ENCODE measurements around the gene FRMPD3.
A peak's percentile ranks its signal among the peaks of the same experiment; 100 is the strongest.
"Not testable (repeated sequence)": the region's sequence is repeated elsewhere in the genome, so short reads cannot be mapped to it uniquely, and the experiment has no call there.

Gene FRMPD3

DNA sequence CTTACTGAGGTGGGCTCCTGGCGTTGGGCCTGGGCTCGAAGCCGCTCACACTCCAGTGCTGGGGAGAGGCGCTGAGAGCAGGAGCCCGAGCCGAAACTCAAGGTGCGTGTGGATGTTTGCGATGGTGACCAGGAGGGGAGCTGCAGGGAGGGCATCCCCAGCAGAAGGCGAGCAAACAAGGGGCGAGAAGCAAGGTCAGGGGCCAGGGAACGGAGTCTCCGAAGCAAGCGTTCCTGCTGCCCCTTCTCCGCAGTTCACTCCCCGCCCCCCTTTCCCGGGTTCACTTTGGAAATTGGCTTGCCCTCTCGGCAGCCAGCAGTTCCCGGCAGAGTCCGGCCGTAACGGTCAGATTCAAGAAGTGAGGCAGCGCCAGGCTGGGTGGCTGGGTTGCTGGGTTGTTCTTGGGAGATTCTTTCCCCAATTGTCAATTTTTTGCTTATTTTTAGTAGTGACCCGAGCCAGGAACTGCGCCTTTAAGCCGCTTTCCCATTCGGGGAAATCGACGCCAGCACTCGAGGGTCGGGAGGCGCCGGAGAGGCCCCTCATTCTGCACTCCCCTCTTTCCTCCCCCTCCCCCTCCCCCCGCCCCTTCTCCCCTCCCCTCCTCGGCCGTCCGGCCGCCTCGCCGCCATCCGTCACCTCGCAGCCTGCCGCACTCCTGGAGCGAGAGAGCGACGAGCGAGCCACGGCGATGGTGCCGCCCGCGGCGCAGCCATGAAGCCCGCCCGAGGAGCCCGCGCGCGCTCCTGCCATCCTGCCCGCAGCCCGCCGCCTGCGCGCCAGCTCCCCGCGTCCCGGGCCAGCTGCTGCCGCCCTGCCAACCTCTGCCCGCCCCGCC, at the start of gene FRMPD3:
TSS of gene FRMPD3 (plus strand) at position 655 of the 838 bp plus-strand sequence. CDS start 76,937 bp downstream, outside the sequence.
- no peak for DNase-seq

DNA sequence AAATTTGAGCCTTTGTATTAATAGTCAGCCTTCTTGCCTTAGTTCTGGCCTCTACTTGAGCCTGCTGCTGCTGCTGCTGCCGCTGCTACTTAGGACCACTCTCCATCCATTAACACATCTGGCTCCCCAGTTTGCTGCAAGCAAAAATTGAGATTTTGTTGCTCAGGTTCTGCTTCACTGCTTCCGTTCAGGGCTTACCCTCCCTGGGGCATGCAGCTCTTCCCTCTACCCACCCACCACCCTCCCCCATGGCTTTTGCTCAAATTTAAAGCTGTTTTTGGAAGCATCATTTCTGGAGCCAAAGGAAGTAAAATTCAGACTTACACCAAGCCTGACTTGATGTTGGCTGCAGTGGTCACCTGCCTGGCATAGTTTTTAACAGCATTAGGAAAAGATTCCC, 28.9 kb upstream of the FRMPD3 start:
- no peak for DNase-seq

DNA sequence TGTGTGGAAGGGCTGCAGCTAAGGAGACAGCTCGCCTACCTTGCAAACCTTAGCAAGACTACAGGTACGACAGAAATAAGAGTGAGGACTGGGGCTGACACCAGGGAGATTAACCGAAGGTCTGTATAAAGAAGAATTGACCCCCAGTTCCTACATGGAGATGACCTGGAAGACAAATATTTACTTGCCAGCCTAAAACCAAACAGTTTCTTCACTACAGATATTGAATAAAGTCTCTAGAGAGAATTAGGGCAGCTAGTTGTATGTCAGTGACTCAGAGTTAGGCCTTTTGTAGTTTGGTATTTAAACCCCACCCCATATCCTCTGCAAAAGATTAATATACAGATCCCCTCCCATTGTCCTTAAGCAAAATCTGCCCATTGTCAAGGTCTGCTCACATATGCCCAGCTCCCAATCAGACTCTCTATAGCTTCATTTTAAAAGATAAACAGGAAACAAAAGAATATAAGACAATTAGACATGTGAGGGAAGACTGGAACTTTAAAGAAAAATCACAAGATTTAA, 28.1 kb upstream of the FRMPD3 start:
- no peak for DNase-seq

DNA sequence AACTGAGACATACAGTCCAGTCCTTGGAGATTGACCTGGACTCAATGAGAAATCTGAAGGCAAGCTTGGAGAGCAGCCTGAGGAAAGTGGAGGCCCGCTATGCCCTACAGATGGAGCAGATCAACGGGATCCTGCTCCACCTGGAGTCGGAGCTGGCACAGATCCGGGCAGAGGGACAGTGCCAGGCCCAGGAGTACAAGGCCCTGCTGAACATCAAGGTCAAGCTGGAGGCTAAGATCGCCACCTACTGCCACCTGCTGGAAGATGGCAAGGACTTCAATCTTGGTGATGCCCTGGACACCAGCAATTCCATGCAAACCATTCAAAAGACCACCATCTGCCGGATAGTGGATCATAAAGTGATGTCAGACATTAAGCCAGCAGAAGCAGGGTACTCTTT, 20.4 kb upstream of the FRMPD3 start:
- peak; percentile 65 for DNase-seq

DNA sequence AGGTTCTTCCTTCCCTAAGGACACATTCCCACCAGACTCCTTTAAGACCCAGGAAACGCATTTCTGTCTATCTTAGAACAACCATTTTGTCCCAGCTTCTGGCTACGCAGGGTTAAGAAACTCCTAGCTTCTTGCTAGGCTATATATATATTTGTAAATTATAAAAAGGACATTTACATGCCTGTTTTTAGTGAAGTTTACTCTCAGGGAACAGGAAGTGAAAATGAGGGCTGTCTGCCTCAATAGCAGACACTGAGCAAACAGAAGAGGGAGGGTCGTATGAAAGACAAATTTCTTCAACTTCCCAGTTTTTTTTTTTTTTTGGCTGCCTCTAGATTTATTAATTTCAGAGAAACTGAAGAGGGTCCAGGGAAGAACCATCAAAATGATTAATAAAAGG, 9.3 kb upstream of the FRMPD3 start:
- DNase-seq = no peak

DNA sequence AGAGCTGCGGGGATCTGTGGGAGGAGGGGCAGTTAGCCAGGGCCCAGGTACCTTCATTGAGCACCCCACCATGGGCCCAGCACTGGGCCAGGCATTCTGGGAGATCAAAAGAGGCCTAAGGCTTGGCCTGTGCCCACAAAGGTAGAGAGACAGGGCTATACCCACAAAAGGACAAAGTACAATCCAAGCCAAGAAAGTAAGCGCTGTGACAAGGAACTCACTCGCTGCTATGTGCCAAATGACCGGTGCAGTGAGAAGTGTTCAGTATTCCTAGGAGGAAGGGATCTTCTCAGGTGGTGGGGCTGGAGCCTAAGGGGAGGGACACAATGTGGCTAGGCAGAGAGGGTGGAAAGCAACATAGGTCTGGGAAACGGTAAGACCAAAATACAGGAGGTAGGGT, 8.8 kb upstream of the FRMPD3 start:
- DNase-seq = no peak

DNA sequence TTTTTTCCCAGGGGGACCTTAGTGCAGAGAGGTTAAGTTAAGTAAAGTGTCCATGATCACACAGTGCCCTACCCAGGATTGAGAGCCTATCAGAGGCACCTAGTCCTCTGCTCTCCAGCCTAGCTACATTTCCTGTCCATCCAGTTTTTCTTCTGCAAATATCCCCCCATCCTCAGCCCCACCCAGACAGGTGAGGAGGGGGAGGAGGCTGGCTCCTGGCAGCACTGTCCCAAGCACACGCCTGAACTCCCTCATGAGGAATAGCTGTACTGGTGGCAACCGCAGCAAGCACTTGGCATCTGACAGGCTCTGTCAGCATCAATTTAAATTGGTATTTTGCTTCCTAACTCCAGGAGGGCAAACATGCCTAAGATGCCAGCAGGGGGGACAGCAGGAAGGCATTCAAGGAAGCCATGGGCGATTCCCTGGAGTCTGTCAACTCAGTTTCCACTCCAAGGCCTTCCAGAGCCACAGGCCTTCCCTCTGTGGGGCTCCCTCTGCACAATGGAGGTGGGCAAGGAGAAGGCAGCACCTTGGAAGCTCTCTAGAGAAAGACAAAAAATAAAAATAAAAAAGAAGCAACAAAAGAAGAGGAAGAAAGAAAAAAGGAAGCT, 6.4 kb upstream of the FRMPD3 start:
- DNase-seq = no peak

DNA sequence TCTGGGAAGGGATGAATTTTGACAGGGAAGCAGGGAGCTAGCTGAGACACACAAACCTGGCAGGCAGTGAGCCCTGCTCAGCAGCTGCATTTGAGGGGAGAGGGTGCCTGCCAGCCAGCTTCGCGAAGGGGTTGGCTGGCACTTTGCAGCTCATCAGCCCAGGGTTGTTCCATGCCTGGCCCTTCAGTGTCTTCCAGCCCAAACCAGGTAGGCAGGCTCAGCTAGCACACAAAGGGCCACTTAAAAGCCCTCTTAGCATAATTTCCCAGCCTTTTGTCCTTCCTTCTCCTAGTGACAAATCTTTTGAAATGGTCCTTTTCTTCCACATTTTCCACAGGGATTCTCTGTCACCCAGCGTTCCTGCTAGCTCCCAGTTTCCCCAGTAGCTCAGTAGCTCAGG, 4.3 kb upstream of the FRMPD3 start:
- no peak for DNase-seq

DNA sequence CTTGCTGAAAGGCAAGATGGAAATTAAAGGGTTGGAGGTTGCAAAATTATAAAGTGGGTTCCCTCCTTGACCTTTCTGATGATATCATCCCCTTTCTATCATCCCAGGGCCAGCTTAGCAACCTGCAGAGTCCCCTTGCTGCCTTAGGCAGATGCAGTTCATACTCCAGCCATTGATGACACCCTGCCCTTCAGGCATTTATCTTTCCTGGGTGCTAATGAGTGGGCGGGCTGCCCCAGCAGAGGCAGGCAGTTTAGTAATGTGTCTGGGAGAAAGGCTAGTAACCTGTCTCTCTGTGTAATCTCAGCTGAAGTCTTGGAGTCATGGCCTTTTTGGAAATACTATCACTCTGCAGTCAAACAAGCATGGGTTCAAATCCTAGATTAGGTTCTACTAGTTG, 3.8 kb upstream of the FRMPD3 start:
- DNase-seq = no peak

DNA sequence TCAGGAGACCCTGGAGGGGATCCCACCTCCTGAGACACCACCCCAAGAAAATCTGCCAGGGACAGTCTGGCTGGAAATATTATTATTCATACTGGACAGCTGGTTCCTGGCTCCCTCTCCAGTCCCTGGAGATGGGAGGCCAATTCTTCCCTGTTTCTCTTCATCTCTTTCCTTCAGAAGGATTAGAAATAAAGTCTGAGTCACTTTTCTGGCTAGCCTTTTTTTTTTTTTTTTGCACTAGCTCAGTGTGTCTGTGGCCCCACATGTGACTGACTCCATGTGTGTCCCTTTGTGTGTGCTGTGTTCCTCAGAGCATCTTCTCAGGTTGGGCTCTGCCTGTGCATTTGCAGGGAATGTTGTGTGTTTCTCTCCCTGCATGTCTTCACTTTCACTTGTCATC, 1.8 kb upstream of the FRMPD3 start:
- no peak for DNase-seq

DNA sequence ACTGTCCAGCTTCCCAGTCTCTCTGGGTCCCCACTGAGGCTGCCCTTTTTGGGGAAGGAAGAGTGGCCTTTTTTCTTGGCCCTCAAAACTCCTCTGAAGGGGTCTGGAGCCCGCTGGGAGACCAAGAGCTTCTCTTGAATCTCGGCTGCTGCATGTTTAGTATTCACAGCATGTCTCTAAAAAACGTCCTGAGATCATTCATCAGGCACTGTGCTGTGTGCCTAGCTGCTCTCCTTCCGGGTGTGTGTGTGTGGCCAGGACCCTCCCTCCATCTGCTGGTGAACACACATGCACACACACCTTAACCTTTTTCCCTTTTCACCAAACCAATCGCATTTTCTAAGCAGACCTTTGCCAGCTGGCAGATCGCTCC, 841 bp upstream of the FRMPD3 start:
- no peak for DNase-seq

DNA sequence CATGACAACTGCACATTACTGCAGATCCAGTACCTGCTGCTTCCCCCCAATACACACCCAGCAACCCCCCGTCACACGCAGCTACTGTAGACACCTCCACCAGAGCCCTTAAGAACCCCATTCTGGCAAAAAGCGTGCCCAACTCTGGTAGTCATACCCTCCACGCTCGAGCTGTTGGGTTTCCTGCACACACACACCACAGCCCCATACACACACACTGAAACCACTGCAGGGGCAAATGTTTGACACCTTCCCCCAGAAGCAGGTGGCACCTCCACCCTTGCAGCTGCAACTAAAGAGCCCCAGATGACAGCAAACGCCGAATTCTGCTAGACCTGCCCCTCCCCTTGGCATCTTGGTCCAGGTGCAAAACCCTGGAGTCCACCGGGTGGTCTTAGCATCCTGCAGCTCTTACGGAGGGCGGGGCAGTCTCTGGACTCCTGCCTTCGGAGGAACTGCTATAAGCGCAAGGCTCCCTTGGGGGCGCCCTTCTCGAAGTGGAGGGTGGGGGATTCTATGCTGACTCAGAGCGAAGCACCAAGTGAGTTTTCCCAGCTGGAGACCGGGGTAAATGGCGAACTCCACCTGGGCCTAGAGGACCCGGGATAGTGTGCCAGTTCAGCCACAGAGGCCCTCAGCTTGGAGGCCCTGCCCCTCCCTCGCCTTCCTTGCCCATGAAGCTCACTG, 1.5 kb downstream of the FRMPD3 start:
- DNase-seq = no peak

DNA sequence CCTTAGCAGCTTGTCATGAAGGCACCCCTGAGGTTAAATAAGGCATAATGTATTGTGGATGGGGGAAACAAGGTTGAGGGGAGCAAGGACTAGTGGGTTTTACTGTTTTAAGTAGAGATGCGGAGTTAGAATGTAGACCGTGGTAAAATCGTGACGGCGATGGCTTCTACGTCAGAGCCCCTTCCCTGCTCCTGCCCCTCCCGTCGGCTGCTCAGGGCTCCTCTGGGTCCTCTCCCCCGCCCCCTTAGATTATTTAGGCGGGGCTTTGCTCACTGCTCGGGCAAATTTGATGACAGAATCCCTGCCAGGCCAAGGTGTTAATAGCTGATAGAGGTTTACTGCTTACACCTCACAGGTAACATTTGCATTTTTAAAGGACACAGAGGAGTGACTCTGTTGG, 2.3 kb downstream of the FRMPD3 start:
- DNase-seq = no peak

DNA sequence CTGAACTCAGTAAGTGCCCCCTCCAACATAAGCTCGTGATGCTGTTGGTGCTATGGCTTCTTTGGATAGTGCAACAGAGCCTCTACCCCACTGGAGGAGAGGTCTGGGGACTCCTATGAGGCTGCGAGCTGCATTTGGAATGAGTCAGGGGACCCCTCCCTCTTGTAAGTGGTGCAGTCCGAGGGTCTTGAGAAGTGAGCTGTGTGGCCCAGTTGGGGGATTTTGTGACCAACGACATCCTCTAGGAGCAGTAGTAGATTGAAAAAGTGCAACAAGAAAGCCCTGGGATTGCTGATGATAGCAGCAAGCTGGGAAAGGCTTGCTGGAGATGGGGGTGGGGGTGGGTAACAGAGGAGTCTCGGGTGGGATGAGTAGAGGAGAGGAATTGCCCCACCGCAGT, 3.1 kb downstream of the FRMPD3 start:
- DNase-seq = no peak

DNA sequence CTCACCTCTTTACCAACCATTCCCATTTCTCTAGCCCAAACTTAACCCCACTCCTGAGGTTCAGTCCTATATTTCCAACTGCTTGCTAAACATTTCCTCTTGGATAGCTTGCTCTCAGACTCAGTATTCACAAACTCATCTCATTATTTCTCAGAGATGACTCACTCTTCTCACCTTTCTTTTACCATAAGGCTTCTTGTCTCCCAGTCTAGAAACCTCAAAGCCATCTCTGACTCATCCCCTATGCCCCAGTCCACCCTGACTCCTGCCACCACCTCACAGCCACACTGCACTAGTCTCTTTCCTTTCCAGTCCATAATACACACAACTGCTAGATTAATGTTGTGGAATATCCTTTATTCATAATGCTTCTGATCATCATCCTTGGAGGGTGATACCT, 4.8 kb downstream of the FRMPD3 start:
- DNase-seq = no peak

DNA sequence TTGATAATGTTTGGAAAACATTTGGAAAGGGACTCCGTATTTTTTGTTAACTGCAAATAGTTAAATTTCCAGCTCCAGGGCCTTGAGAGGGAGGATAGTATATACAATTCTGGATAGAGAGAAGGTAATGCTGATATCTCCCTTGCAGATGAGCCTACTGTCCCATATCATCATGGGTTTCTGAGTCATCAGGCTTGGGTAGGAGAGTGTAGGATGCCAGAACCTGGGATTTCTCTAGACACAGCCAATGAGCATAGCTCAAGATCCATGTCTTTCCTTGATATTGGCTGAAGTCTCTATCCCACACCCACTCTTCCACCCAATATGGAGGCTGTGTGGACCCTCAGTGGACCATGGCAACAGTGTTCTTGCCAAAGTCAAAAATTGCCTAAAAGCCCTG, 7.8 kb downstream of the FRMPD3 start:
- no peak for DNase-seq

DNA sequence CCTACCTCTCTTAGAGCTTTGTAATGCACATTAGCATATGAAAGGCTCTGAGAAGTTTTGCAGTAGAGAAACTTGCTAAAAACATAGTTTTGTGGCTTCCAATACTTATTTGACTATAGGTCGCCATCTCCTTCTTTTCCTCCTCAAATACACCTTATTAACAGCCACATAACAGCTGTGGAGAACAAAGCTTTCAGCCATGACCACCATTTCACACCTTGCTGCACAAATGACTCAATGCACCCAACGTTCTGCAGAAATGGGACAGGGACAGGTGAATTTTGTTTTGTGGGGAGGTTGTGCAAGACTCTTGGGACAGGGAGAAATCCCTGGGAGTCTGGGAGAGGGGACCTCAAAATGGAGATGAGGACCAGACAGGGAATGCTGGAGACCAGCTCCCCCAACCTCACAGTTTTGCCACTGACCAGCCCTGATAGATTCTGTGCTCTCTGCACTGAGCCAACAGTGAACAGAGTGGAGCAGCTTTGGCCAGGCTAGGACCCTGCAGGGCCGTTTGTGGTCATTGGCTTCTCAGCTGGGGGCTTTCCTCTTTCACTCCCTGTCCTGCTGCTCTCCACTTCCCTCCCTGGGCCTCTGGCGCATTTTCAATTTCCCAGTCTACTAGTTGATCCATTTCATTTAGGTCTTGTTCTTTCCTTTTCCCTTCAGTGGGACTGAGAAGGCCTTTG, 16.6 kb downstream of the FRMPD3 start:
- no peak for DNase-seq

DNA sequence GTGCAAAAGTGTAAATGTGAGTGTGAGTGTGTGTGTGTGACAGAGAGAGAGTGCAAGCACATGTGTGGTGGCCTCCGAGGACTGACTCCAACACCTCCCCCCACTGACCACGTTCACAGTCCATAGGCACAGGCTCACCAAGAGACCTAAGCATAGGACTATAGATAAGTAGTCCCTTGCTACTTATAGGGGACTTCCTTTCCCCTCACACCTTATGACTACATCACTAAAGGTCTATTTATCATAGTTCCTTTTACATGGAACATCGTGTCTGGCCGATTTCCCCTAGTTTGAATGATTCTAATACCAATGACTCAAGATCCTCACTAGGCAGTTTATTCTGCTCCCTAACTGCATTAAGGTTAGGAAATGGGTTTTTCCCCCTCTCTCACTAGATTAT, 17.8 kb downstream of the FRMPD3 start:
- no peak for DNase-seq

DNA sequence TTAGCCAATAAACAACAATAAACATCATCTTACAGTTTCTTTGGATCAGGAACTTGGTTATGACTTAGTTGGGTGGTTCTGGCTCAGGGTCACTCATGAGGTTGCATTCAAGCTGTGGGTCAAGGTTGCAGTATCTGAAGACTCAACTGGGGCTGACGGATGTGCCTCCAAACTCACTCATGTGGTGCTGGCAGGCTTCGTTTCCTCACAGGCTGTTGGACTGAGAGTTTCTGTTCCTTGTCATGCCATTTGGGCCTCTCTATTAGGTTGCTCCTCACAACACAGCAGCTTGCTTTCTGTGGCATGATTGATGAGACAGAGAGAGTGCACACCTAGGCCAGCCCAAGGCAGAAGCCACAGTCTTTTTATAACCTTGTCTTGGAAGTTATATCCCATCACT, 20.7 kb downstream of the FRMPD3 start:
- no peak for DNase-seq

DNA sequence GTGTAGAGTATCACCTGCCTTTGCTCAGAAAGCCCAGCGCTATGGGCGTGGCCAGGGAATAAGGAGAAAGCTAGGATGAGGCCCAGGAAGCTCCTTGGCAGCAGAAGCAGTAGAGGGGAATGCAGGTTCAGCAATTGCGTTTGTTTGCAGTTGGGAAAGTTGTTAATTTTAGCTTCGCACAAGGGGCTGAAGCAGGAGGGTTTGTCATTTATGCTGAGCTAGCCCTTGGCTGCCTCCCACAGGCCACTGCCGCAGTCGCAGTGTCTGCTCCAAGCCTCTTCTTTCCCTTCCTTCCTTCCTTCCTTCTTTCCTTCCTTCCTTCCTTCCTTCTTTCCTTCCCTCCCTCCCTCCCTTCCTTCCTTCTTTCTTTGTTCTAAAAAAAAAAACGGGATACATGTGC, 21.5 kb downstream of the FRMPD3 start:
- no peak for DNase-seq

DNA sequence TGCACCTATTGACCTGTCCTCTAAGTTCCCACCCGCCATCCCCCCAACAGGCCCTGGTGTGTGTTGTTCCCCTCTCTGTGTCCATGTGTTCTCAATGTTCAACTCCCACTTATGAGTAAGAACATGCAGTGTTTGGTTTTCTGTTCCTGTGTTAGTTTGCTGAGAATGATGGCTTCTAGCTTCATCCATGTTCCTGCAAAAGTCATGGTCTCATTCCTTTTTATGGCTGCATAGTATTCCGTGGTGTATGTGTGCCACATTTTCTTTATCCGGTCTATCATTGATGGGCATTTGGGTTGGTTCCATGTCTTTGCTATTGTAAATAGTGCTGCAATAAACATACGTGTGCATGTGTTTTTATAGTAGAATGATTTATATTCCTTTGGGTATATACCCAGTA, 22.0 kb downstream of the FRMPD3 start:
- not testable (repeated sequence) for DNase-seq

DNA sequence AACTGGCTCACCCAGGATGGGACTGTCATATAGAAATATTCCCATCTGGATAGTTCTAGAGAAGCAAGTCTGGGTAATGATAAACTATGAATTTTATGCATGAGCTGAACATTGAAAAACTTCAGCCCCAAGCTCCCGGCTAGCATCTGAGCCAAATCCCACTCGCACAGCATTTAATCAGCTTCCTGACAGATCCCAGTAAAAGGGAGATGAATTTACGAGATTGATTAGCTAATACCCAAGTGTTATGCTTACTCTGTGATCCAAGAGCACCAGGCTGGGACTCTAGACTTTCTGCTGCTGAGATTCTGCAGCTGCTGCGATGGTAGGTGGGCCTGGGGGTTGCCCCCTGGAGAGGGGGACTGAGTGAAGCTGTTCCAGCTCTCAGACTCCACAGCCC, 28.0 kb downstream of the FRMPD3 start:
- no peak for DNase-seq

DNA sequence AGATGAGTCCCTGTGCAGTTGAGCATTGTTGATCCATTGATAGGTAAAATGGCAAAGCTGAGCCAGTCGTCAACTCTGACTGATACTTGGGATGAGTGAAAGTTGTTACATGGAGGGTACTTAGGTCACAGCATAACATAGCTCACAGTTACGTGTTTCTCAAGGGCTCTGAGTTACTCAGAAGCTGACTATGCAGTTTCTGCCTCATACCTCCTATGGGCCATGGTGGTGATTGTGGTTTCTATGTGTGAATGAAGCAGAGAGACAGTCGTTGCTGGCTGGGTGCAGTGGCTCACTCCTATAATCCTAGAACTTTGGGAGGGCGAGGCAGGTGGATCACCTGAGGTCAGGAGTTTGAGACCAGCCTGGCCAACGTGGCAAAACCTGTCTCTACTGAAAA, 30.8 kb downstream of the FRMPD3 start:
- DNase-seq = no peak
